Left ventricle myocardium inferior (tissue), 1 donor: ENCODE measurements around the gene RNPEPL1. TPM values are rescaled to one million over a fixed set of nuclear protein-coding genes. Genes with fewer than 3 reads are reported as not detected.
A peak's percentile ranks its signal among the peaks of the same experiment; 100 is the strongest.

Source experiments
- DNase-seq: peaks from one replicate; pipeline ENCODE4 v3.0.0-alpha.2; 2020
- H3K27ac ChIP-seq: fragments of 200-600 bp; replicated peaks from 2 replicates; pipeline ENCODE4 v1.8.0; 2021
- H3K27me3 ChIP-seq: fragments of 200-600 bp; 2 replicates; pipeline ENCODE4 v1.8.0; 2021; ENCODE audit warnings: low read depth
- H3K36me3 ChIP-seq: fragments of 200-600 bp; 2 replicates; pipeline ENCODE4 v1.8.0; 2021
- H3K4me1 ChIP-seq: fragments of 200-600 bp; 2 replicates; pipeline ENCODE4 v1.8.0; 2021
- H3K4me3 ChIP-seq: fragments of 200-600 bp; 2 replicates; pipeline ENCODE4 v1.8.0; 2021; ENCODE audit warnings: mild to moderate bottlenecking, moderate library complexity
- H3K9me3 ChIP-seq: fragments of 200-600 bp; replicated peaks from 2 replicates; pipeline ENCODE4 v1.8.0; 2021
- intact Hi-C: fragments of 100-400 bp; cut with micrococcal nuclease; formaldehyde crosslinking; loops from one replicate; pipeline ENCODE4 v1.11.0; 2022
- total RNA-seq: library from RNA; stranded (reverse); fragmentation: NEBNext Ultra II Directional; extraction: Animal tissue kit (Norgen Biotek cat#: 25700); gene quantifications from one replicate; pipeline ENCODE4 v1.2.1, GENCODE V29; 2021
- TF ChIP-seq, protein P1 (sequence below): fragments of 200-600 bp; IDR thresholded peaks from 2 replicates; pipeline ENCODE4 v1.8.0; 2021; ENCODE audit warnings: antibody characterized with exemption, mild to moderate bottlenecking, borderline replicate concordance
- donor health status: DM: no; HTN: yes; CAD: no; lungs with severe emphysema.

RNPEPL1 gene
- total RNA-seq, 1 donor from 2014 or later: 80.1 TPM

DNA sequence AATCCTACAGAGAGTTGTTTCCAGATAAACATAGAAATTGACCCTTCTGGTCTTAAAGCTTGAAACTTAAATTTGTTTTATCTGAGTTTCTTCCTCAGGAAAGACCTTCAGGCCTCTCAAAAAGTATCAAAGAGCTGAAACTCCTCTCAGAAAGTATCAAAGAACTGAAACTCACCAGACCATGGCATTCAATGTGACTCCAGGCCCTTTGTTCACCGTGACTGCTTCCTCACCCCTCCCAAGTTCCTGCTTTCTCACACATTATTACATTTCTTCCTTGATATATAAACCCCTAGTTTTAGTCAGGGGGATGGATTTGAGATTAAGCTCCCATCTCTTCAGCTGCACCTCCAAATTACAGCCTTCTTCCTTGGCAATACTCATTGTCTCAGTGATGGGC, 16.5 kb upstream of the RNPEPL1 start:
- no peaks in the 10 kb centered on the region for H3K9me3 ChIP-seq
- H3K36me3 ChIP-seq: peaks cover 29% of the 10 kb centered on the region
- intact Hi-C loops: no loop called here
- TF ChIP-seq, protein P1, sequence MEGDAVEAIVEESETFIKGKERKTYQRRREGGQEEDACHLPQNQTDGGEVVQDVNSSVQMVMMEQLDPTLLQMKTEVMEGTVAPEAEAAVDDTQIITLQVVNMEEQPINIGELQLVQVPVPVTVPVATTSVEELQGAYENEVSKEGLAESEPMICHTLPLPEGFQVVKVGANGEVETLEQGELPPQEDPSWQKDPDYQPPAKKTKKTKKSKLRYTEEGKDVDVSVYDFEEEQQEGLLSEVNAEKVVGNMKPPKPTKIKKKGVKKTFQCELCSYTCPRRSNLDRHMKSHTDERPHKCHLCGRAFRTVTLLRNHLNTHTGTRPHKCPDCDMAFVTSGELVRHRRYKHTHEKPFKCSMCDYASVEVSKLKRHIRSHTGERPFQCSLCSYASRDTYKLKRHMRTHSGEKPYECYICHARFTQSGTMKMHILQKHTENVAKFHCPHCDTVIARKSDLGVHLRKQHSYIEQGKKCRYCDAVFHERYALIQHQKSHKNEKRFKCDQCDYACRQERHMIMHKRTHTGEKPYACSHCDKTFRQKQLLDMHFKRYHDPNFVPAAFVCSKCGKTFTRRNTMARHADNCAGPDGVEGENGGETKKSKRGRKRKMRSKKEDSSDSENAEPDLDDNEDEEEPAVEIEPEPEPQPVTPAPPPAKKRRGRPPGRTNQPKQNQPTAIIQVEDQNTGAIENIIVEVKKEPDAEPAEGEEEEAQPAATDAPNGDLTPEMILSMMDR: no peak
- no peak for DNase-seq
- no peak overlapping the region for H3K4me3 ChIP-seq
- H3K4me1 ChIP-seq: peaks cover 11% of the 10 kb centered on the region
- H3K27ac ChIP-seq: no peak overlapping the region
- H3K27me3 ChIP-seq: no peaks in the 10 kb centered on the region

DNA sequence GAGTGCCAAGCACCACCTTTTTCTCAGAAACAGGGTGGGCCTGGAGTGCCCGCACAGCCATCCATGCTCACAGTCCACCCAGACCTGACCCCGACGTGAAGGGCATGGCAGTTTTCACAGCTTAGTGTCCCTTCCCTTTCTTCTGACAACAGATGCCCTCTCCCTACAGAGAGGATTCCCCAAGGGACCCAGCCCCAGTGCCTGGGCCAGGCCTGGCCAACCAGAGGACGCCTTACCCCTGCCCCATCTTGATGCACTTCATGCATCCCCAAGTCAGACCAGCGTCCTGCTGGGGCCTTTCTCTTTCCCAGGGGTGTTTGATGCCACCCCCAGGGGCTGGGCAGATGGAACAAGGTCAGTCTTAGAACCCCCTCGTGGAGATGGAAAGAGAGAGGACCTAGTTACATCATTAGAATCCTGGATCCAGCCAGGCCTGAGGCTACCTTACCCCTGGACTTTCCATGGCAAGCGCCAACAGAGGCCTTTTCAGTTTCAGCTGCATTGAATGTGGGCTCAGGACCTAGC, 14.3 kb upstream of the RNPEPL1 start:
- Histone ChIP-seq H3K27ac (no peak overlapping the region), H3K4me3 (no peak overlapping the region), H3K36me3 (peaks cover 29% of the 10 kb centered on the region), H3K9me3 (no peaks in the 10 kb centered on the region), H3K4me1 (peaks cover 32% of the 10 kb centered on the region), H3K27me3 (no peaks in the 10 kb centered on the region)
- TF ChIP-seq, protein P1: no peak
- DNase-seq: no peak
- intact Hi-C loops: no loop called here

DNA sequence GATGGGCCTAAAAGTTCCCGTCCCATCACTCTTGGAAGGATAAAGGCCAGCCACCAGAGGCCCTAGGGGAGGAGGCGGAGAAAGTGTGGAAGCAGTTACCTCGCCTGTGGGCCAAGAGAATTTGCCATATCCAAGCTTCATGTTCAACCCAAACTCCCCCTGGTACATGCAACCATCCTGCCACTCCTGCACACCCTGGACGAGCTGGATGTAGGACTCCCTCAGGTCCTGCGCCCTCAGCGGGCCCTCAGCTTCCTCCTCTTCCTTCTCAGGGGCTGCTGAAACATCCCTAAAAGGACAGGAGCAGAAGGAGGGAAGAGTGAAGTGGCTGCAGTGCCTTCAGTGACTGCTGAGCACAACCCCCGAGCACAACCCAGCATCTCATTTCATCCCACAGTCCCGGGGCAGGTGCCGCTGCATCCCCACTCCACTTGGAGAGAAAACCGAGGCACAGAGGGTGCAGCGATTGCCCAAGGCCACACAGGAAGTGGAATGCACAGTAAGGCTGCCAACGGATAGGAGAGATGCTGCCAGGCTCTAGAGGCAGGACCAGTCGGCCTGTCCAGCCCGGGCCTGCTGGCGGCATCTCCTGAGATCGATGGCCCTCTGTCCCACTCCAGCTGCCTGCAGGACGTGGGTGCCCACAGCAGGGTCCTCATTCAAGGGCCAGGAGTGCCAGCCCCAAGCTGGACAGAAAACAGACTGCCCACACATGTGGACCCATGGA, 13.4 kb upstream of the RNPEPL1 start:
- Histone ChIP-seq H3K36me3 (peaks cover 29% of the 10 kb centered on the region), H3K4me1 (peaks cover 41% of the 10 kb centered on the region), H3K27ac (no peak overlapping the region), H3K9me3 (no peaks in the 10 kb centered on the region), H3K4me3 (no peak overlapping the region), H3K27me3 (no peaks in the 10 kb centered on the region)
- TF ChIP-seq, protein P1: no peak
- no peak for DNase-seq
- intact Hi-C loops: no loop called here

DNA sequence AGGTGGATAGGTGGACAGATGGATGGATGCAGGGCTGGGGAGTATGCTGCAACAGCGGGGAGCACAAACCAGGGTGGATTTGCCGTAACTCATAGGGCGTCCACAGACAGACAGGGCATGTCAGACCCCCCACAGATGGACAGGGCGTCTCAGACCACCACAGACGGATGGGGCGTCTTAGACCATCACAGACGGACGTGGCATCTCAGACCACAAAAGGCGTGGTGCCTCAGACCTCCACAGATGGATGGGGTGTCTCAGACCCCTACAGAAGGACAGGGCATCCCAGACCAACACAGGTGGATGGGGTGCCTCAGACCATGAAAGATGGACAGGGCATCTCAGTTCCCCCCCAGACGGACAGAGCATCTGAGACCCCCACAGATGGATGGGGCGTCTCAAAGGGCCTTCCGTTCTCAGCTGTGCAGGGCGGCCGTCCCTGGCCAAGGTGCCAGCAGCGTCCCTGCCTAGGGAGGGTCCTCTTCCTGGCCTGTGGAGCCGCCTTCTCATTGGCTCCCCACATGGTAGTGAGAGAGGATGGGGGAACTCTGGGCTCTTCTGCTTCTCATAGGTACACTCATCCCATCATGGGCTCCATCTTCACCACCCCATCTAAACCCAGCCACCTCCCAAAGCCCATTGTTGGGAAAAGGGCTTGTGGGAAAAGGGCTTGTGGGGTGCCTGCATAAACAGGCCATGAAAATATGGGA, 12.6 kb upstream of the RNPEPL1 start:
- Histone ChIP-seq H3K36me3 (peaks cover 28% of the 10 kb centered on the region), H3K4me3 (no peak overlapping the region), H3K27me3 (no peaks in the 10 kb centered on the region), H3K9me3 (no peaks in the 10 kb centered on the region), H3K27ac (no peak overlapping the region), H3K4me1 (peaks cover 48% of the 10 kb centered on the region)
- no peak for DNase-seq
- intact Hi-C loops: no loop called here
- TF ChIP-seq, protein P1: no peak

DNA sequence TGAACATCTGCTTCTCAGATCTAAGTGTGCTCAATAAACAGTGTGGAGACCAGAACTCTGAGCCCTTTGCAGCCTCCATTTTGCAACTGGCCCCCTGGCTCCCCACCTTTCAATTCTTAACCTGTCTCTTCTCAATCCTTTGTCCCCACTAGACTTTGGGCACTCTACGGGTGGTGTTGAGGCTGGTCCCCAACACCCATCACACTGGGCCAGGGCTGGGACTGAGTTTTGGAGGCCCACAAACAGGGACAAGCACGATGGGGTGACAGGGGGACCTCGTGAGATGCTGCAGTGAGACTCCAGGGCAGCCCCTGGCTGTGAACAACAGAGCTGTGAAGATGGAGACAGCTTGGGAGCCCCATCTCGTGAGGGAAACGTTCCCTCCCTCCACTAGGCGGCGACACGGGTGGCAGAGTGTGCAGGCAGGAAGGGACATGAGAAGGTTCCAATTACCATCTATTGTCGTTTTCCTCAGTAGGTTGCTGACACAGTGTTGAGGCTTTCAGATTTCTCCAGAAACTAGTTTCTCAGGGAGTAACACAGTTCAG, 11.7 kb upstream of the RNPEPL1 start:
- Histone ChIP-seq H3K36me3 (peaks cover 19% of the 10 kb centered on the region), H3K4me1 (peaks cover 54% of the 10 kb centered on the region), H3K4me3 (peak overlapping the region; percentile 64), H3K9me3 (no peaks in the 10 kb centered on the region), H3K27me3 (no peaks in the 10 kb centered on the region), H3K27ac (no peak overlapping the region)
- no peak for DNase-seq
- TF ChIP-seq, protein P1: peak; percentile 24
- intact Hi-C loops: no loop called here
